Esophagus muscularis mucosa (tissue), 4 donors: ENCODE measurements around the gene PTPRN2. TPM values are rescaled to one million over a fixed set of nuclear protein-coding genes. Genes with fewer than 3 reads are reported as not detected.

Experiments used
- DNase-seq: peaks from one replicate; pipeline ENCODE4 v3.0.0-alpha.2; 2017; ENCODE audit errors: extremely low spot score
- H3K27ac ChIP-seq, 4 donors: fragments of 200-600 bp; sonication (generic); replicated peaks in 1 of 4; 1 replicate in 3 of 4; 2 replicates in 1 of 4; pipeline ENCODE4 v1.5.1; 2016 to 2019; ENCODE audit warnings: mild to moderate bottlenecking in 1 of 4
- H3K27me3 ChIP-seq, 4 donors: fragments of 200-600 bp; sonication (generic); one replicate each; pipeline versions ENCODE4 v1.5.1 to v1.6.0; 2016 to 2019
- H3K36me3 ChIP-seq, 4 donors: fragments of 200-600 bp; sonication (generic); one replicate each; pipeline ENCODE4 v1.5.1; 2016 to 2019
- H3K4me1 ChIP-seq, 4 donors: fragments of 200-600 bp; sonication (generic); one replicate each; pipeline ENCODE4 v1.5.1; 2016 to 2019
- H3K4me3 ChIP-seq, 4 donors: fragments of 200-600 bp; sonication (generic); 1 replicate in 2 of 4; 2 replicates in 2 of 4; pipeline ENCODE4 v1.5.1; 2016 to 2019; ENCODE audit warnings: mild to moderate bottlenecking in 4 of 4, moderate library complexity in 1 of 4
- H3K9me3 ChIP-seq, 4 donors: fragments of 200-600 bp; sonication (generic); 1 replicate in 3 of 4; 2 replicates in 1 of 4; pipeline ENCODE4 v1.5.1; 2016 to 2019
- CTCF ChIP-seq, 3 experiments: fragments of 200-600 bp in 2 of 3; fragments of 450-650 bp in 1 of 3; sonication (generic) in 2 of 3; IDR thresholded peaks; one replicate each; pipeline ENCODE4 v1.5.1; 2017 to 2019; ENCODE audit warnings: antibody characterized with exemption in 3 of 3, mild to moderate bottlenecking in 2 of 3, moderate library complexity in 1 of 3
- EP300 ChIP-seq: sonication (generic); formaldehyde crosslinking; IDR thresholded peaks from one replicate; pipeline ENCODE4 v1.6.1; 2017; ENCODE audit warnings: antibody characterized with exemption
- POLR2A ChIP-seq: fragments of 450-650 bp; IDR thresholded peaks from one replicate; pipeline ENCODE4 v1.6.1; 2017; ENCODE audit warnings: antibody characterized with exemption, moderate library complexity, mild to moderate bottlenecking, low read depth
- POLR2AphosphoS5 ChIP-seq, 2 donors: sonication (generic); formaldehyde crosslinking; IDR thresholded peaks; one replicate each; pipeline ENCODE4 v1.6.1; 2017; ENCODE audit warnings: antibody characterized with exemption in 2 of 2
- WGBS: methylation state at CpG from one replicate; pipeline ENCODE4 v1.1.5; 2018; 5-methylcytosine and 5-hydroxymethylcytosine counted together
- intact Hi-C: fragments of 100-400 bp; cut with DNase I; formaldehyde crosslinking; loops from one replicate; pipeline ENCODE4 v1.15.1; 2023
- total RNA-seq, 4 donors: library from RNA; depleted of rRNA; stranded (reverse); fragments of >200 nt; gene quantifications; one replicate each; pipeline versions ENCODE4 v1.1.0 to v1.2.1, GENCODE V29; 2016

PTPRN2 gene
- total RNA-seq, 4 donors from 2014 or later = 2.1 to 3.1 (median 3.1) TPM

- Histone ChIP-seq H3K27ac (no peak overlapping the region), H3K4me3 (no peak overlapping the region), H3K4me1 (no peaks in the 10 kb centered on the region), H3K9me3 (peaks cover 0 to 30% (median 20%) of the 10 kb centered on the region in 4 donors), H3K27me3 (peaks cover 0 to 16% (median 0%) of the 10 kb centered on the region in 4 donors), H3K36me3 (no peaks in the 10 kb centered on the region)
- 82% methylated on average over 20 of the region's 20 CpGs for WGBS
- no peak for DNase-seq
- TF ChIP-seq POLR2A (no peak), POLR2AphosphoS5 (IDR thresholded peaks at IDR 0.05) (no peak), EP300 (no peak), CTCF (IDR thresholded peaks at IDR 0.05) (no peak)
- intact Hi-C loops = no loop called here
Measured at GRCh38 chr7:157977717-157978496, 609.7 kb downstream of the PTPRN2 start.

- peaks cover 0 to 30% (median 20%) of the 10 kb centered on the region in 4 donors for H3K9me3 ChIP-seq
- WGBS = 89% methylated on average over 5 of the region's 5 CpGs
- intact Hi-C loops = no loop called here
- H3K4me3 ChIP-seq = no peak overlapping the region
- no peaks in the 10 kb centered on the region for H3K36me3 ChIP-seq
- H3K27ac ChIP-seq = no peak overlapping the region
- no peak for DNase-seq
- H3K4me1 ChIP-seq = no peaks in the 10 kb centered on the region
- TF ChIP-seq POLR2AphosphoS5 (IDR thresholded peaks at IDR 0.05) = no peak
- no peak for TF ChIP-seq POLR2A
- no peak for TF ChIP-seq EP300
- TF ChIP-seq CTCF (IDR thresholded peaks at IDR 0.05) = no peak
- H3K27me3 ChIP-seq = peaks cover 0 to 12% (median 0%) of the 10 kb centered on the region in 4 donors
Measured at GRCh38 chr7:157977306-157977705, 610.3 kb downstream of the PTPRN2 start.

GRCh38 chr7:157976406-157976805 lies 611.2 kb downstream of the PTPRN2 start:
- intact Hi-C loops = no loop called here
- WGBS = 96% methylated on average over 10 of the region's 10 CpGs
- no peak for TF ChIP-seq EP300
- TF ChIP-seq POLR2AphosphoS5 (IDR thresholded peaks at IDR 0.05) = no peak
- Histone ChIP-seq H3K27ac (no peak overlapping the region), H3K36me3 (no peaks in the 10 kb centered on the region), H3K27me3 (peaks cover 0 to 5% (median 0%) of the 10 kb centered on the region in 4 donors), H3K9me3 (peaks cover 0 to 30% (median 20%) of the 10 kb centered on the region in 4 donors), H3K4me1 (no peaks in the 10 kb centered on the region), H3K4me3 (no peak overlapping the region)
- no peak for DNase-seq

GRCh38 chr7:157975401-157976372 lies 611.9 kb downstream of the PTPRN2 start:
- 81% methylated on average over 19 of the region's 21 CpGs for WGBS
- no peak for DNase-seq
- no peaks in the 10 kb centered on the region for H3K4me1 ChIP-seq
- TF ChIP-seq POLR2A = no peak
- TF ChIP-seq CTCF (IDR thresholded peaks at IDR 0.05) = no peak
- no peak for TF ChIP-seq POLR2AphosphoS5 (IDR thresholded peaks at IDR 0.05)
- no peak for TF ChIP-seq EP300
- H3K4me3 ChIP-seq = no peak overlapping the region
- no peaks in the 10 kb centered on the region for H3K36me3 ChIP-seq
- intact Hi-C loops = no loop called here
- H3K27ac ChIP-seq = no peak overlapping the region
- H3K27me3 ChIP-seq = peaks cover 0 to 3% (median 0%) of the 10 kb centered on the region in 4 donors
- H3K9me3 ChIP-seq = peaks cover 0 to 30% (median 20%) of the 10 kb centered on the region in 4 donors
